Measurements from ENCODE around the gene PIK3CG. TPM values are rescaled to one million over a fixed set of nuclear protein-coding genes. Genes with fewer than 3 reads are reported as not detected.

The PIK3CG gene
- total RNA-seq, 1 experiment from 2014 or later = 0.13 TPM

- Histone ChIP-seq H3K36me3 (ENCODE audit: control insufficient read depth, insufficient read depth, low read length) (no peaks in the 10 kb centered on the region), H3K27me3 (ENCODE audit: control insufficient read depth, insufficient read depth, low read length) (peaks cover 6% of the 10 kb centered on the region), H3K4me1 (ENCODE audit: control insufficient read depth, insufficient read depth, low read length) (no peaks in the 10 kb centered on the region), H3K9me3 (ENCODE audit: control insufficient read depth, insufficient read depth, low read depth, low read length) (no peaks in the 10 kb centered on the region), H3K27ac (ENCODE audit: low read length) (no peak overlapping the region), H3K4me3 (ENCODE audit: low read depth in 2 of 2, low read length in 2 of 2) (no peak overlapping the region)
- no TSS peak for BruUV-seq (replicated peaks)
- DNase-seq (ENCODE audit: low read depth, low spot score) = no peak
- ATAC-seq = no peak
- in situ Hi-C loops (cut with HindIII; ENCODE audit: low pct_unique_long_range_greater_than_20kb, low sequenced_read_pairs) (no loop called here), intact Hi-C loops (cut with micrococcal nuclease; ENCODE audit: unreplicated experiment) (no loop called here)
- ChIA-PET CTCF (no interaction called here), POLR2A (no interaction called here)
- TF ChIP-seq REST (IDR thresholded peaks at IDR 0.05; ENCODE audit: insufficient read depth in 1 of 2, low read depth in 2 of 2, low read length in 1 of 2) (no peak), SIN3A (IDR thresholded peaks at IDR 0.05; ENCODE audit: borderline replicate concordance, insufficient read depth, low read depth, low read length) (no peak), TCF7L2 (IDR thresholded peaks at IDR 0.05; ENCODE audit: low read depth, low read length) (no peak), CTCF (IDR thresholded peaks at IDR 0.05) (no peak), POLR2AphosphoS5 (IDR thresholded peaks at IDR 0.05; ENCODE audit: low read depth, low read length) (no peak)
Observed at GRCh38 chr7:106874076-106874475, 9.0 kb downstream of the PIK3CG start.

- TF ChIP-seq CTCF (IDR thresholded peaks at IDR 0.05) (no peak), REST (IDR thresholded peaks at IDR 0.05; ENCODE audit: insufficient read depth in 1 of 2, low read depth in 2 of 2, low read length in 1 of 2) (no peak), SIN3A (IDR thresholded peaks at IDR 0.05; ENCODE audit: borderline replicate concordance, insufficient read depth, low read depth, low read length) (no peak), POLR2AphosphoS5 (IDR thresholded peaks at IDR 0.05; ENCODE audit: low read depth, low read length) (no peak), TCF7L2 (IDR thresholded peaks at IDR 0.05; ENCODE audit: low read depth, low read length) (no peak)
- H3K27me3 ChIP-seq (ENCODE audit: control insufficient read depth, insufficient read depth, low read length) = peaks cover 2% of the 10 kb centered on the region
- H3K36me3 ChIP-seq (ENCODE audit: control insufficient read depth, insufficient read depth, low read length) = no peaks in the 10 kb centered on the region
- no peaks in the 10 kb centered on the region for H3K9me3 ChIP-seq (ENCODE audit: control insufficient read depth, insufficient read depth, low read depth, low read length)
- ATAC-seq (no peak), DNase-seq (ENCODE audit: low read depth, low spot score) (no peak)
- intact Hi-C loops (cut with micrococcal nuclease; ENCODE audit: unreplicated experiment) = no loop called here
- POLR2A ChIA-PET = no interaction called here
- BruUV-seq (replicated peaks) = no TSS peak
- H3K4me1 ChIP-seq (ENCODE audit: control insufficient read depth, insufficient read depth, low read length) = no peaks in the 10 kb centered on the region
- CTCF ChIA-PET = no interaction called here
- H3K4me3 ChIP-seq (ENCODE audit: low read depth in 2 of 2, low read length in 2 of 2) = no peak overlapping the region
- in situ Hi-C loops (cut with HindIII; ENCODE audit: low pct_unique_long_range_greater_than_20kb, low sequenced_read_pairs) = no loop called here
- H3K27ac ChIP-seq (ENCODE audit: low read length) = no peak overlapping the region
Observed at GRCh38 chr7:106875508-106875907, 10.4 kb downstream of the PIK3CG start.
